Measurements from ENCODE around the gene FBXL16. TPM values are rescaled to one million over a fixed set of nuclear protein-coding genes. Genes with fewer than 3 reads are reported as not detected.

FBXL16 gene
- total and polyA plus RNA-seq, 2 of the 13 experiments (the other 11 are each of a cell fraction or from before 2014, with no cell fraction given), result 0.22 to 2.0 TPM

- TF ChIP-seq ZBED4 (CRISPR knock-in tag; IDR thresholded peaks at IDR 0.05; ENCODE audit: borderline replicate concordance) (peak; percentile 88), NFIB (CRISPR knock-in tag; IDR thresholded peaks at IDR 0.05; ENCODE audit: borderline replicate concordance) (no peak), ZNF781 (CRISPR knock-in tag; IDR thresholded peaks at IDR 0.05; ENCODE audit: borderline replicate concordance, not compliant biosample characterization) (no peak), ATF3 (CRISPR knock-in tag; IDR thresholded peaks at IDR 0.05) (peak; percentile 69; the same call in 1 of the 2 replicates), CENPX (CRISPR knock-in tag; IDR thresholded peaks at IDR 0.05) (no peak), ZNF670 (CRISPR knock-in tag; IDR thresholded peaks at IDR 0.05; ENCODE audit: borderline replicate concordance) (peak; percentile 45; the same call in 1 of the 2 replicates), PHF21A (CRISPR knock-in tag; IDR thresholded peaks at IDR 0.05) (peak; percentile 74), ZNF652 (CRISPR knock-in tag; IDR thresholded peaks at IDR 0.05; ENCODE audit: borderline replicate concordance, low read depth) (no peak), HNRNPK (IDR thresholded peaks at IDR 0.05; ENCODE audit: low read depth, low read length, poor library complexity, severe bottlenecking) (no peak), IKZF5 (CRISPR knock-in tag; IDR thresholded peaks at IDR 0.05) (no peak; the same call in 1 of the 2 replicates), ZBTB38 (CRISPR knock-in tag; IDR thresholded peaks at IDR 0.05) (peak; percentile 82), KLF11 (CRISPR knock-in tag; IDR thresholded peaks at IDR 0.05) (no peak), MTA1 (CRISPR knock-in tag; IDR thresholded peaks at IDR 0.05; ENCODE audit: borderline replicate concordance) (0 out of 2 replicates have a peak, but pooled peaks have one; percentile 19), LCORL (IDR thresholded peaks at IDR 0.05) (no peak), LCORL (CRISPR knock-in tag; IDR thresholded peaks at IDR 0.05) (peak; percentile 90), ZNF121 (CRISPR knock-in tag; IDR thresholded peaks at IDR 0.05) (0 out of 2 replicates have a peak, but pooled peaks have one; percentile 52), ELK4 (CRISPR knock-in tag; IDR thresholded peaks at IDR 0.05; ENCODE audit: borderline replicate concordance) (peak; percentile 64; the same call in 1 of the 2 replicates), E2F1 (CRISPR knock-in tag; IDR thresholded peaks at IDR 0.05) (peak; percentile 91), MBNL3 (CRISPR knock-in tag; conservative IDR thresholded peaks at IDR 0.05) (no peak), GLI4 (CRISPR knock-in tag; IDR thresholded peaks at IDR 0.05; ENCODE audit: borderline replicate concordance) (0 out of 2 replicates have a peak, but pooled peaks have one; percentile 83), IRF2 (CRISPR knock-in tag; IDR thresholded peaks at IDR 0.05) (peak; percentile 36; the same call in 1 of the 2 replicates), FOXO1 (CRISPR knock-in tag; IDR thresholded peaks at IDR 0.05) (peak; percentile 32)
Measured at GRCh38 chr16:648781-649589, 56.6 kb downstream of the FBXL16 start, which contains the start of gene WDR90 (continued).
